D721Med (cell line): ENCODE measurements around the gene PIGZ.

ENCODE experiments used
- DNase-seq: peaks from one replicate; pipeline ENCODE4 v3.0.0; 2011; ENCODE audit warnings: low spot score; ENCODE audit not compliant: insufficient read length
- FAIRE-seq: peaks from 2 replicates; lab custom pipeline; 2011; peaks lifted over from hg19 to GRCh38; lab: Jason Lieb, UNC
- CTCF ChIP-seq: IDR thresholded peaks from 2 replicates; pipeline ENCODE4 v1.5.1; 2012; ENCODE audit warnings: mild to moderate bottlenecking, control low read depth; ENCODE audit not compliant: insufficient read depth; ENCODE audit errors: missing control alignments

Gene PIGZ

GRCh38 chr3:196901768-196902167 is 66.9 kb downstream of the PIGZ start:
- DNase-seq (no peak), FAIRE-seq (no peak)
- no peak for TF ChIP-seq CTCF
